Naive thymus-derived CD8-positive, alpha-beta T cell (primary cell): Measurements from ENCODE around the gene CREB5. TPM values are rescaled to one million over a fixed set of nuclear protein-coding genes. Genes with fewer than 3 reads are reported as not detected.
"Not testable (repeated sequence)": the region's sequence is repeated elsewhere in the genome, so short reads cannot be mapped to it uniquely, and the experiment has no call there.

Experiments used
- ATAC-seq, 2 donors: fragments of 150-1000 bp; cut with Tn5 transposase in 1 of 2; sonication (Bioruptor Pico), chemical (Tn5 transposase) in 1 of 2; 1 replicate in 1 of 2; 2 replicates in 1 of 2; pipeline ENCODE4 v1.10.0; 2021; ENCODE audit warnings: mild to moderate bottlenecking in 2 of 2, moderate library complexity in 2 of 2
- POLR2A ChIA-PET: fragments of 350-600 bp; sonication (Branson Sonifier 250); formaldehyde crosslinking; loops from one replicate; lab custom pipeline; 2021; ENCODE audit warnings: antibody characterized with exemption; lab: Charles Lee
- DNase-seq, 10 donors: peaks; one replicate each; pipeline versions ENCODE4 v3.0.0 to v3.0.0-alpha.2; 2020 to 2022
- H3K27ac Mint-ChIP-seq, 10 donors: one replicate each; pipeline ENCODE4 v1.8.0; 2020 to 2022; ENCODE audit warnings: mild to moderate bottlenecking in 10 of 10, mixed read lengths in 10 of 10, moderate library complexity in 4 of 10, inconsistent platforms in 1 of 10
- H3K27me3 Mint-ChIP-seq, 5 donors: one replicate each; pipeline ENCODE4 v1.8.0; 2021 to 2022; ENCODE audit warnings: mixed read lengths in 5 of 5
- H3K36me3 Mint-ChIP-seq, 3 donors: one replicate each; pipeline ENCODE4 v1.8.0; 2020 to 2022; ENCODE audit warnings: mixed read lengths in 3 of 3, mild to moderate bottlenecking in 2 of 3, inconsistent platforms in 1 of 3
- H3K4me1 Mint-ChIP-seq, 4 donors: one replicate each; pipeline ENCODE4 v1.8.0; 2021 to 2022; ENCODE audit warnings: mixed read lengths in 4 of 4
- H3K4me3 Mint-ChIP-seq, 10 donors: one replicate each; pipeline ENCODE4 v1.8.0; 2020 to 2022; ENCODE audit warnings: mild to moderate bottlenecking in 10 of 10, mixed read lengths in 10 of 10, moderate library complexity in 6 of 10, inconsistent platforms in 1 of 10
- H3K9me3 Mint-ChIP-seq, 9 donors: one replicate each; pipeline ENCODE4 v1.8.0; 2020 to 2022; ENCODE audit warnings: mixed read lengths in 9 of 9, mild to moderate bottlenecking in 3 of 9, inconsistent platforms in 1 of 9, moderate library complexity in 1 of 9
- polyA plus RNA-seq, 3 donors: library from polyadenylated mRNA; unstranded; fragments of 300-500 nt; fragmentation: Illumina TruSeq; gene quantifications; one replicate each; pipeline ENCODE4 v1.2.3, GENCODE V29; 2021
- total RNA-seq, 8 experiments: library from RNA in 2 of 8; stranded (reverse) in 2 of 8; gene quantifications; one replicate each; pipeline ENCODE4 v1.2.3 and lab custom pipeline; 2021 to 2026

CREB5 gene
- total and polyA plus RNA-seq, 5 experiments from 2014 or later = 0.19 to 0.23 TPM; not detected in 3

DNA sequence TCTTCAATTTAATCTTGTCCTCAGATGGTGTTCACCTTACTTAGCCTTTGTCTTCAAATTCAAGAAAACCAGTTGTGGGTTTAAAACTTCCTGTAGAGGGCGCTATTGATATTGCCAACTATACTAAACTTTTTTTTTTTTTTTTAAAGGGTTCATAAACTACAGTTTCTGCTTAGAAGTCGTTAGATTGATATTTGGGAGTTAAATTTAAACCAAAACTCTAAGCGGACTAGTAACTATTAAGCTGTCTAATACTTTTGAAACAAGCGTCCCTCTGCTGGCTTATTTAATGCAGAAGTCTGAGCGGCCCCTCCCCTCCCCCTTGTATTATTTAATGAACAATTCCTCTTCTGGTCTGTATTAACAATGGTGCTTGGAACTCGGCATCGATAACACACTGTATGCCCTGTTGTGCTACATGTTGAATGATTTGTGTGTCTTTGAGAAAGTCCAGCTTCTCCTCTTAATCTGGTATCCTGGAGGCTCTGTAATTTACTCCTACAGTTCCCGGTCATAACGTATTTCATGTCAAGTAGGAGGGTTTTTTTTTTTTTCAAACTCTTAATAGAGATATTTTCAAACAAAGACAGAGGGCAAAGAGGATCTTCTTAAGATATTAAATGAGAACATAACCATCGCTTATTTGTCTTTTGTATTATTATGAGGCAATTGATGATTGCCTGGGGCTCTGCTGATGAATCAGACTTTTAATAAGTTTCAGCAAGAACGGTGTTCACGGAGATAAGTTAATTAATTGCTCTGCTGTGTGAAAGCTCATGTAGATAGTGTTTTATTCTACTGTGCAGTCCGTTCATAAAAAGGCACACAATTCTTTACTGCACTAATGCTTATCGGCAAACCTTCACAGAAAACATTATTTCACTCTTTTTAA lies 22.6 kb upstream of the CREB5 start:
- POLR2A ChIA-PET = no interaction called here
- no peak for ATAC-seq
- H3K9me3 Mint-ChIP-seq = peaks cover 0 to 2% (median 0%) of the 10 kb centered on the region in 9 donors
- H3K4me3 Mint-ChIP-seq = no peak overlapping the region
- H3K36me3 Mint-ChIP-seq = no peaks in the 10 kb centered on the region
- H3K27me3 Mint-ChIP-seq = peaks cover 16 to 43% (median 19%) of the 10 kb centered on the region in 5 donors
- H3K4me1 Mint-ChIP-seq = peaks cover 2 to 6% (median 2%) of the 10 kb centered on the region in 4 donors
- peak in 3 of 10 donors; percentile 49 to 64 (median 60) for DNase-seq
- H3K27ac Mint-ChIP-seq = no peak overlapping the region

DNA sequence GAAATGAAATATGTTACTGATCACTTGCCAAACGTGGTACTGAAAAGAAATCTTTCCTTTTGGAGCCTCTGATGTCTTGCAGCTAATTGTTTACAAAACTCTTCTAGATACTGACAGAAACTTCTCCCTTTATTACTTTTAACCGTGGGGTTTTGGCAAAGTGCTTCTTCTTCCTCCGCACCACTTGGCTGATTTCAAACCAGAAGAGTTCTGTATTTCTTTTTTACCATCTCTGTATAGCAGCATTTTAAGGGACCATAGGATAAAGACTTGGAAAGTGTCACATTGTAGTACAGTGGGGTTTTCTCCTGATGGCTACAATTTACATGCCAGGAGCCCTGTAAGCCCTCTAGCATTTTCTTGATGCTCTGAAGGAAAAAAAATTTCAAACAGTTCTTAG lies 21.9 kb upstream of the CREB5 start:
- Mint-ChIP-seq H3K4me3 (no peak overlapping the region), H3K36me3 (no peaks in the 10 kb centered on the region), H3K27me3 (peaks cover 18 to 43% (median 19%) of the 10 kb centered on the region in 5 donors), H3K27ac (no peak overlapping the region), H3K9me3 (peaks cover 0 to 2% (median 0%) of the 10 kb centered on the region in 9 donors), H3K4me1 (peaks cover 2 to 6% (median 2%) of the 10 kb centered on the region in 4 donors)
- no peak for ATAC-seq
- POLR2A ChIA-PET = no interaction called here
- no peak for DNase-seq

DNA sequence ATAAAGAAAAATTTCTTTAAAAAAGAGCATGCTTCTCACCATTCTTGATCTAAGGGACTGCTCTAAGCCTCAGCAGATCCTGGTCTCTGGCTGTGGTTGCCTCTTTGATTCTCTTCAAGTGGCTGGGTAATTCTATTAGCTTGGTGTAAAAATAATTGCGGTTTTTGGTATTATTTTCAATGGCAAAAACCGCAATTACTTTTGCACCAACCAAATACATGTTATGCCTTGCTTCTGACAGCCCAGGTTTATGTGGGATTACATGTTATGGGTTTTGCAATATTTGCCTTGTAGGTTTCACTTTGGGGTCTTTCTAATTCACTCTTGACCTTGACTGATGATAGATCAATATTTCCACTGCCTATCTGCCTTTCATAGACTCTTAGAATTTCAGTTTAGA lies 20.0 kb upstream of the CREB5 start:
- Mint-ChIP-seq H3K27me3 (peaks cover 18 to 43% (median 20%) of the 10 kb centered on the region in 5 donors), H3K27ac (no peak overlapping the region), H3K9me3 (peaks cover 0 to 2% (median 0%) of the 10 kb centered on the region in 9 donors), H3K4me1 (peaks cover 2 to 6% (median 2%) of the 10 kb centered on the region in 4 donors), H3K4me3 (no peak overlapping the region), H3K36me3 (no peaks in the 10 kb centered on the region)
- POLR2A ChIA-PET = no interaction called here
- no peak for DNase-seq
- no peak for ATAC-seq

DNA sequence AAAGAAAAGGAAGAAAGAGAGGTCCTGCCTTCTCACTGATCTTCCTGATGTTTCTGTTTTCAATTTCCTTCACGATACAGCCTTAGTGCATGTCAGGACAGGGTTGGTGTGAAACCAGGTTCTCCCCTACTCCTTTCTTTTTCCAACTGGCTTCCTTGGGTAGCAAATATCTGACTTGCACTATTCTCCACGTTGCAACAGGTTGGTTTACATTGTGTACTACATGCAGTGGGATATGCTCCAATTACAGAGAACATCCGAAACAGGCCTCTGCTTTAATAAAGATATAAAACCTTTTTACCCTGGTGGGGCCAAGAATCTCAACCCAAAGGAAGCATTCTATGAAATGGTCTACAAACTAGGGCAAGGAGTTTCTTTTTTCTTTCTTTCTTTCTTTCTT lies 16.9 kb upstream of the CREB5 start:
- Mint-ChIP-seq H3K9me3 (peaks cover 0 to 2% (median 0%) of the 10 kb centered on the region in 9 donors), H3K4me3 (no peak overlapping the region), H3K36me3 (no peaks in the 10 kb centered on the region), H3K4me1 (no peaks in the 10 kb centered on the region), H3K27ac (no peak overlapping the region), H3K27me3 (peaks cover 15 to 29% (median 19%) of the 10 kb centered on the region in 5 donors)
- POLR2A ChIA-PET = no interaction called here
- DNase-seq = no peak
- ATAC-seq = no peak

DNA sequence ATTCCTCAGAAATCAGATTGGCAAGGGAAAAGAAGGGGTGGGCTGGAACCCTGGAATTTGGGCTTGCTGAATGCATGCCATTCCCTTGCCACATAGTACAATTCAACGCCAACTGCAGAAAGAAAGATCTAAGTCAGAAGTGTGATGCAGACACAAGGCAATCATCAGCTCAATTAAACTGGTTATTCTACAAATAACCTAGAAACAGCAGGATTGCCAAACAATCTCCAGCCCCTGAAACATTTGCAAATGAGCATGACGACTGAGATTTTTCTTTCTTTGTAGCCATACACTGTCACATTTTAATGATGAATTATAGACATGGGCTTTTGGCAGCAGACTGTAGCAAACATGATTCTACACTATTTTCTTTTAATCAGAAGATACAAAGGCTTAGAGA lies 16.5 kb upstream of the CREB5 start:
- DNase-seq (no peak), ATAC-seq (no peak)
- no peaks in the 10 kb centered on the region for H3K36me3 Mint-ChIP-seq
- no peak overlapping the region for H3K27ac Mint-ChIP-seq
- POLR2A ChIA-PET = no interaction called here
- H3K4me1 Mint-ChIP-seq = no peaks in the 10 kb centered on the region
- H3K9me3 Mint-ChIP-seq = peaks cover 0 to 2% (median 0%) of the 10 kb centered on the region in 9 donors
- peaks cover 13 to 27% (median 17%) of the 10 kb centered on the region in 5 donors for H3K27me3 Mint-ChIP-seq
- no peak overlapping the region for H3K4me3 Mint-ChIP-seq

DNA sequence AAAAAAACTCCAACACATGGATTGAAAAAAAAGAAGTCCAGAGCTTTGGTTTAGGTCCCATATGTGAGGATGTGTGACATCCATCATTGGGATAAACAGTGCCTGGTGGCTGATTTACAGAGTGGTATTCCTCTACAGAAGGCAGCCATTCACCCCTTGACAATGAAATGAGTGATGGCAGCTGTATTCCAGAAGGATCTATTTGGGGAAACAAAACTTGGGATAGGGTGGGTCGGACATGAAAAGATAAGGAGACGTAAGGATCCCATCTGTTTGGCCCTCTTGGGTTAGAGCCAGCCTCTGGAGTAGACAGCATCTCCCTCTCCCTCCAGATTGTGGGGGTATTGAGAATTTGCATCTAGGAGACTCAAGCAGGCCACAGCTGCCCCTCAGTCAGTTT lies 15.2 kb upstream of the CREB5 start:
- peaks cover 7 to 16% (median 8%) of the 10 kb centered on the region in 5 donors for H3K27me3 Mint-ChIP-seq
- H3K36me3 Mint-ChIP-seq = no peaks in the 10 kb centered on the region
- H3K4me3 Mint-ChIP-seq = no peak overlapping the region
- no peak for DNase-seq
- ATAC-seq = no peak
- POLR2A ChIA-PET = no interaction called here
- no peaks in the 10 kb centered on the region for H3K4me1 Mint-ChIP-seq
- peaks cover 0 to 2% (median 0%) of the 10 kb centered on the region in 9 donors for H3K9me3 Mint-ChIP-seq
- H3K27ac Mint-ChIP-seq = no peak overlapping the region

DNA sequence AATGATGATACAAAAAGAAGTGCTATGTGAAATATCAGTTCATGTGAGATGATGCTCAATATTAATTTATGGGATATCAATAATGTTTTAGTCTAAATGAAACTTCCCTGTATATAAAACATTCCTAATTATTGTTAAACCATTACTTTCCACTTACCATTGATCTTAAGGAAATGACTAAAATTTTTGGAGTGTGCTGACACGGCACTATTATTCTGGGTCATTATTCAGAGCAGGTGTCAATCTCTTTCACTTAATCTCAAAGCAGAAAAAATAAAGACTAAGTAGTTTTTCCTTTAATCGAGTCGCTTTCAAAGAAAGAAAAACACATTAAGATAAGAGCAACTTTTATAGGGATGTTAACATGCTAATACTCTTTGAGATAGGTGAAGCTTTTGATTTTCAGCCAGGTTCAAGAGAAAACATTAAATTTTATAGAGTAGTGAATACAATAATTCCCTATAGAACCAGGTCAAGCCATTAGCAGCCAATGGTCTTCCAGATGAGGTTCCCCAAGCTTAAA lies 11.4 kb upstream of the CREB5 start:
- ATAC-seq (no peak), DNase-seq (no peak)
- Mint-ChIP-seq H3K27ac (no peak overlapping the region), H3K9me3 (peaks cover 0 to 4% (median 0%) of the 10 kb centered on the region in 9 donors), H3K27me3 (peaks cover 0 to 7% (median 2%) of the 10 kb centered on the region in 5 donors), H3K36me3 (no peaks in the 10 kb centered on the region), H3K4me1 (no peaks in the 10 kb centered on the region), H3K4me3 (no peak overlapping the region)
- POLR2A ChIA-PET = no interaction called here

DNA sequence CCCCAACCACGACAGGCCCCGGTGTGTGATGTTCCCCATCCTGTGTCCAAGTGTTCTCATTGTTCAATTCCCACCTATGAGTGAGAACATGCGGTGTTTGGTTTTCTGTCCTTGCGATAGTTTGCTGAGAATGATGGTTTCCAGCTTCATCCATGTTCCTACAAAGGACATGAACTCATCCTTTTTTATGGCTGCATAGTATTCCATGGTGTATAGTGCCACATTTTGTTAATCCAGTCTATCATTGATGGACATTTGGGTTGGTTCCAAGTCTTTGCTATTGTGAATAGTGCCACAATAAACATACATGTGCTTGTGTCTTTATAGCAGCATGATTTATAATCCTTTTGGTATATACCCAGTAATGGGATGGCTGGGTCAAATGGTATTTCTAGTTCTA lies 10.8 kb upstream of the CREB5 start:
- H3K4me3 Mint-ChIP-seq, H3K9me3 Mint-ChIP-seq, H3K27ac Mint-ChIP-seq, H3K4me1 Mint-ChIP-seq, H3K36me3 Mint-ChIP-seq, POLR2A ChIA-PET, ATAC-seq, DNase-seq: not testable (repeated sequence)
- peaks cover 2 to 13% (median 6%) of the 10 kb centered on the region in 5 donors for H3K27me3 Mint-ChIP-seq

DNA sequence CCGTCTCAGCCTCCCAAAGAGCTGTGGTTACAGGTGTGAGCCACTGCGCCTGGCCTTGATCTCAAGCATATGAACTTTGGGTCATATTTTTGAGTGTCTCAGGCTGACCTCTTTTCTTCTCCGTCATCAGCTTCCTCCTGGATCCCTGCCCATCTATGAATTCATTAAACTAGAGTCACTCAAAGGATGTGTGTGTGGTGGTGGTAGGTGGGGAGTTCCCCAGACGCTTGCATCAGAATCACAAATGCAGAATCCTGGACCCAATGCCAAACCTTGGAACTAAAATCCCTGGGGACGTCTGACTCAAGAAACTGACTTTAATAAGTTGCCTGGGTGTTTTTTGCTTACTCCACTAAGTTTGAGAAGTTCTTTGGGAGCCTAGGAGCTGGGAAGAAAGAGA lies 6.7 kb upstream of the CREB5 start:
- H3K36me3 Mint-ChIP-seq = peaks cover 0 to 5% (median 0%) of the 10 kb centered on the region in 3 donors
- H3K4me1 Mint-ChIP-seq = peaks cover 10 to 23% (median 19%) of the 10 kb centered on the region in 4 donors
- H3K4me3 Mint-ChIP-seq = no peak overlapping the region

DNA sequence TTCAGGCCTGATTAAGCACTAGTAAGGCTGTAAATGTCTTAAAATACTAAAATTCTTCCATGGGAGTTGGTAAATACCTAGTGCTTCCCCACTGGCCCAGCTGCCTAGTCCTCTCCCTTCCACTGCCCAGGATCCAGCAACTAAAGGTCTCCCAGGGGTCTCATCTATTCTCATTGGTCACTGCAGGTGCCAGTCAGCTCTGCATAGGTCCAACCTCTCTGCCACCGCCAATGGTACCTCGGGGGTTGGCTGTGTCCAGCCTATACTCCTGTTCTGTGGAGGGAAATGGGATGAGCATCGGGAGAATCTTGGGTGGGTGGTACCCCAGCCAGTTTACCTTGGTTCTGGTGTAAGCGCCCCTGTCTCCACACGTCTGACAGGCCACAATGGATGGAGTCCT lies 6.1 kb upstream of the CREB5 start:
- no peak for DNase-seq
- no peak overlapping the region for H3K27ac Mint-ChIP-seq
- peaks cover 0 to 5% (median 0%) of the 10 kb centered on the region in 3 donors for H3K36me3 Mint-ChIP-seq
- H3K27me3 Mint-ChIP-seq = peaks cover 20 to 56% (median 31%) of the 10 kb centered on the region in 5 donors
- POLR2A ChIA-PET = no interaction called here
- ATAC-seq = no peak
- H3K9me3 Mint-ChIP-seq = peaks cover 0 to 4% (median 0%) of the 10 kb centered on the region in 9 donors
- H3K4me1 Mint-ChIP-seq = peaks cover 12 to 29% (median 24%) of the 10 kb centered on the region in 4 donors
- no peak overlapping the region for H3K4me3 Mint-ChIP-seq

More for the DNA sequence above, 6.7 kb upstream of the CREB5 start:
- H3K9me3 Mint-ChIP-seq = peaks cover 0 to 4% (median 0%) of the 10 kb centered on the region in 9 donors
- H3K27ac Mint-ChIP-seq = no peak overlapping the region
- no peak for DNase-seq
- POLR2A ChIA-PET = no interaction called here
- peaks cover 16 to 51% (median 26%) of the 10 kb centered on the region in 5 donors for H3K27me3 Mint-ChIP-seq
- ATAC-seq = no peak

DNA sequence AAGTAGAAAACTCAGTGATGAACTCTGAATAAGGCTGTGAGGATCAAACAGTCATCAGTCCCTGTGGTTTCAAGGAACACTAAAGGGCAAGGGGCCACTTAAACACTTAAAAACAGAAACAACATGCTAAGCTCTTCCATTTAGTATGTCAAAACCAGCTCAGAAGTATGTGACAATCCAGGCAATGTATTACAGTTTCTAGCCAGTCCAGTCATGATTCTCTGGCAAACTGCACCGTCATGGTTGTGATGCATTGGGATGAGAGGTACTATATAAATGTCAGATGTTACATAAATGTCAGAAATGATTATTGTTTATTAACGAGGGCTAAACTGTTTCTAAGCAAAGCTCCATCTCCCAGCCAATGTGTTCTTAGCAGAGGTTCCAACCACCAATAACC lies 4.7 kb upstream of the CREB5 start:
- H3K27me3 Mint-ChIP-seq = peaks cover 27 to 71% (median 45%) of the 10 kb centered on the region in 5 donors
- H3K27ac Mint-ChIP-seq = no peak overlapping the region
- peaks cover 14 to 42% (median 28%) of the 10 kb centered on the region in 4 donors for H3K4me1 Mint-ChIP-seq
- H3K36me3 Mint-ChIP-seq = peaks cover 0 to 5% (median 0%) of the 10 kb centered on the region in 3 donors
- ATAC-seq (no peak), DNase-seq (no peak)
- H3K9me3 Mint-ChIP-seq = peaks cover 0 to 1% (median 0%) of the 10 kb centered on the region in 9 donors
- peak overlapping the region in 2 of 10 donors; percentile 20 to 44 for H3K4me3 Mint-ChIP-seq
- POLR2A ChIA-PET = no interaction called here

DNA sequence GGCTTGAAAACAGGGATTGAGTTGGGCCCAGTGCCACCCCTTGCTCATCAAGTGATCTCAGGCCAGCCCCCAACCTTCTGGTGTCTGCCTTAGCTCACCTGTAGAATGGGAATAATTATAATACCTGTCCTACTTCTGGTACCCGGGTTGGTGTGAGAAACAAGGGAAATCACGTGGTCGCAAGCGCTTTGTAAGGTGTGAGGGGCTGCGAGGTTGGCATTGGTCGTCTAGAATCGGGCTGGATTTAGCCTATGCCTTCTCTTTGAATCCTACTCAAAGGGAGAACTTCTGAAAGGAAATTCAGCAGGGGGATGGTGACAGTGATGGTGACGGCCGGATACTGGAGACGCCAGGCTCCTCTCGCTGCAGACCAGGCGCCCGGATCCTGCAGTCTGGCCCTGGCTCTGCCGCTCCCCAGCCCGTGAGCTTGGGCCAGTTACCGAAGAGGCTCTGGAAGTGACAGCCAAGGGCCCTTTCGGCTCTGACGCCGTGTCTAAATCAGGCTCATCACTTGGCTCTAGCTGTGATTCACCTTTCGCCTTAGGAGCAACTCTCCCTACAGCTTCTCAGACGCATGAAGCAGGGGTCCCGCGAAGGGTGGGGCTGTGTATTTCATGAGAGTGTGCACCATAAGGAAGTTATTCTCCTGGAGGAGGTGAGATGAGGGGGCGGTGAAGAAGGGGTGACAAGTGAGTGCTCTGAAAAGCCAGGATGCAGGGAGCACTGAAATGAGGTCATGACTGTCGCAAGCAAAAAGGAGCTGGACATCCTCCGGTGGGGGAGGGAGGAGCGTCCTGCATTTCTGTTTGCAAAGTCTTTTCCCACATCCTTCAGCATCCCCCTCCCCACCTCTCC lies 4.0 kb upstream of the CREB5 start:
- DNase-seq = no peak
- no peak for ATAC-seq
- Mint-ChIP-seq H3K9me3 (peaks cover 0 to 1% (median 0%) of the 10 kb centered on the region in 9 donors), H3K27ac (peak overlapping the region in 1 of 10 donors; percentile 40), H3K4me1 (peaks cover 14 to 42% (median 28%) of the 10 kb centered on the region in 4 donors), H3K4me3 (peak overlapping the region; percentile 65 to 96 (median 79)), H3K27me3 (peaks cover 31 to 78% (median 50%) of the 10 kb centered on the region in 5 donors), H3K36me3 (peaks cover 0 to 5% (median 0%) of the 10 kb centered on the region in 3 donors)
- POLR2A ChIA-PET = no interaction called here
